ENCODE results near the gene ATP2C2. TPM values are rescaled to one million over a fixed set of nuclear protein-coding genes. Genes with fewer than 3 reads are reported as not detected.
"Not testable (repeated sequence)": the region's sequence is repeated elsewhere in the genome, so short reads cannot be mapped to it uniquely, and the experiment has no call there.

ATP2C2 gene
- total RNA-seq, 4 donors from 2014 or later, result 1.1 to 25.8 (median 5.6) TPM

DNA sequence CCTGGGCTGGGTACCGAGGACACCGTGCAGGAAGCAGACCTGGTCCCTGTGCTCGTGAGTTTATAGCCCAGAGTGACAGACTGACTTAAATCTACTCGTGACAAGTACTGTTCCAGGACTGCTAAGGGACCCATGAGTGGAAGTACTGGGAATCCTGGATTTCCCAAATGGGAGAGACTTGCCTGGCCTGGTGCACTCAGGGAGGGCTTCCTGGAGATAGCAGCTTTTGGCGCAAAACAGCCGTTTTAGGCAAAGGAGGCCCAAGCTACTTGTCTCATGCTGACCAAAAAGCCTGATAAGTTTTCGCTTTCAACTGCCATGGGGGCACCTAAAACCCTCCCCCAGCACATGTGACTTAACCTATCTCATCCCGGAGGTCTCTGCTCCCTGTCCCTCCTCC lies 51.4 kb downstream of the ATP2C2 start:
- no peak for TF ChIP-seq POLR2A (IDR thresholded peaks at IDR 0.05)
- TF ChIP-seq CTCF (IDR thresholded peaks at IDR 0.05), result no peak
- H3K4me3 ChIP-seq, result no peak overlapping the region
- no peak for DNase-seq
- H3K36me3 ChIP-seq, result no peaks in the 10 kb centered on the region
- H3K27me3 ChIP-seq, result no peaks in the 10 kb centered on the region
- no peaks in the 10 kb centered on the region for H3K9me3 ChIP-seq
- intact Hi-C loops (cut with DNase I), result no loop called here
- no peaks in the 10 kb centered on the region for H3K4me1 ChIP-seq
- no peak overlapping the region for H3K27ac ChIP-seq
- 77 to 85% methylated on average over 5 to 6 of the region's 8 CpGs for WGBS, 2 donors

GRCh38 chr16:84420556-84420955 lies 52.2 kb downstream of the ATP2C2 start:
- intact Hi-C loops (cut with DNase I); H3K27me3 ChIP-seq; H3K4me3 ChIP-seq; H3K4me1 ChIP-seq; H3K9me3 ChIP-seq; H3K36me3 ChIP-seq; H3K27ac ChIP-seq; DNase-seq: not testable (repeated sequence)
- WGBS, 2 donors, result 75 to 80% methylated on average over 5 of the region's 6 CpGs

- Histone ChIP-seq H3K4me1 (no peaks in the 10 kb centered on the region), H3K4me3 (no peak overlapping the region), H3K27ac (no peak overlapping the region), H3K36me3 (no peaks in the 10 kb centered on the region), H3K27me3 (peaks cover 0 to 4% (median 0%) of the 10 kb centered on the region in 4 donors), H3K9me3 (no peaks in the 10 kb centered on the region)
- DNase-seq, result no peak
- TF ChIP-seq POLR2A (IDR thresholded peaks at IDR 0.05) (no peak), CTCF (IDR thresholded peaks at IDR 0.05) (no peak)
- WGBS, 2 donors, result 78 to 89% methylated on average over 12 to 17 of the region's 21 CpGs
- intact Hi-C loops (cut with DNase I), result no loop called here
Measured at GRCh38 chr16:84421081-84421937, 53.0 kb downstream of the ATP2C2 start.

DNA sequence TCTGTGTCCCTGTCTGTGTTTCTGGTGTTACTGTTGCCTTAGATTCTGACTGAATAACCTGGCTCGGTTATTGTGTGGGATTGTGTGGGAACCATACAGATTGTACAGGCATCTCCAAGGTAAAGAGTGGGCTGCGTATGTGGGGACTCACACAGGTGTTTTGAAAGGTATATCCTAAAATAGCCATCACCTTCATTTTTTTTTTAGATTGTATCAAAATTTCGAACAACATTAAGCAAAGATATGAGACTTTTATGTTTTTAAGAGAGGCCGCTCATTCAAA lies 53.5 kb downstream of the ATP2C2 start:
- intact Hi-C loops (cut with DNase I), result no loop called here
- TF ChIP-seq CTCF (IDR thresholded peaks at IDR 0.05) (no peak), POLR2A (IDR thresholded peaks at IDR 0.05) (no peak)
- no peak overlapping the region for H3K4me3 ChIP-seq
- H3K36me3 ChIP-seq, result no peaks in the 10 kb centered on the region
- WGBS, 2 donors, result 69 to 96% methylated on average over 4 of the region's 4 CpGs
- DNase-seq, result no peak
- H3K9me3 ChIP-seq, result no peaks in the 10 kb centered on the region
- H3K27ac ChIP-seq, result no peak overlapping the region
- H3K27me3 ChIP-seq, result peaks cover 0 to 4% (median 0%) of the 10 kb centered on the region in 4 donors
- H3K4me1 ChIP-seq, result no peaks in the 10 kb centered on the region

- Histone ChIP-seq H3K27ac (no peak overlapping the region), H3K36me3 (no peaks in the 10 kb centered on the region), H3K9me3 (no peaks in the 10 kb centered on the region), H3K27me3 (peaks cover 0 to 4% (median 0%) of the 10 kb centered on the region in 4 donors), H3K4me1 (no peaks in the 10 kb centered on the region), H3K4me3 (no peak overlapping the region)
- intact Hi-C loops (cut with DNase I), result no loop called here
- DNase-seq, result no peak
- WGBS, 2 donors, result 100% methylated on average over 4 of the region's 4 CpGs
- TF ChIP-seq POLR2A (IDR thresholded peaks at IDR 0.05) (no peak), CTCF (IDR thresholded peaks at IDR 0.05) (no peak)
Measured at GRCh38 chr16:84423416-84423837, 55.1 kb downstream of the ATP2C2 start.

All from esophagus squamous epithelium (tissue), 5 donors.